ENCODE results near the gene GABRG3.

GABRG3 gene

DNA sequence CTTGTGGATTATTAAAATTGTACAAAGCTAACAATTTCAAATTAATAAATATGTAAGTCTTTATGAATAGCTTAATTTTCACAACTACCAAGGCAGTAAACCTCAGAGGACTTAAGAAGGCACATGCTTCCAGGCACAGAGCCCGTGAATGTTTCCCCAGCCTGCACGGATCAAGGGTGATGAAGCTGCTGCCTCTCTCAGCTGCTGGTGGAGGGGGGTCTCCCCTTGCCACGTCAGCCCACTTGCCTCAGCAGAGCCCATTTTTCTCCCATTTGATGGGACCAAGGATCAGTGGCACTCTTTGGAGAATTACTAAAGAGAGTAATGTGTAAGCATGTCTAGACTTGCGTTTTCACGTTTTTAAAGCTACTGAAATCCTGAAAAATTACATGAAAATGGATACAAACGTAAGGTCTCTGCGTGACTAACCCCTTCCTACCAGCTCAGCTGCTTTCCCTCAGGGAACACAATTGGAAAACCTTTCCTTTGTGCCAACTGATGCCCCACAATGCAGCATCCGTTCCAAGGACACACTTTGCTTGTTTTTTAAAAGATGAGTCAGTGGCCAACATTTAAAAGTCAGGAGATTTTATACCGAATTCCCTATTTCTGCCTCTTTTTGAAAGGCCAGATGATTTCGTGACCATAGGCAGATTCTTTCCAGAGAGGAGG, 494.1 kb downstream of the GABRG3 start:
- DNase-seq (ENCODE audit: low read depth in 3 of 3): no peak

DNA sequence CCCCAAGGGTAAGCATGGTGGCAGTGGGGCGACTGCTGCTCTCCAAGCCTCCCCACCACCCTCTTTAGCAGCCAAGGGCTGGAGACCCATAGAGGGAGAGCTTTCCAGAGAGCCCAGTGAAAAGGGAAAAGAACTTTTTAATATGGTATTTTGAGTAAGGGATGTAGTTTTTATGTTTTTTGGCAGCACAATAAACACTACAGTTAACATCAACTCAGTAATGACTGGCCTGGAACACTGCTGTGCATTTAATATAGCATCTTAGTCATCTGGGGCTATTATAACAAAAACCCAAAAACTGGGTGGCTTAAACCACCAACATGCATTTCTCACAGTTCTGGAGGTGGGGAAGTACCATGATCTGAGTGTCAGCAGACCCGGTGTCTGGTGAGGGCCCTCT, 495.8 kb downstream of the GABRG3 start:
- no peak for DNase-seq (ENCODE audit: low read depth in 3 of 3)

DNA sequence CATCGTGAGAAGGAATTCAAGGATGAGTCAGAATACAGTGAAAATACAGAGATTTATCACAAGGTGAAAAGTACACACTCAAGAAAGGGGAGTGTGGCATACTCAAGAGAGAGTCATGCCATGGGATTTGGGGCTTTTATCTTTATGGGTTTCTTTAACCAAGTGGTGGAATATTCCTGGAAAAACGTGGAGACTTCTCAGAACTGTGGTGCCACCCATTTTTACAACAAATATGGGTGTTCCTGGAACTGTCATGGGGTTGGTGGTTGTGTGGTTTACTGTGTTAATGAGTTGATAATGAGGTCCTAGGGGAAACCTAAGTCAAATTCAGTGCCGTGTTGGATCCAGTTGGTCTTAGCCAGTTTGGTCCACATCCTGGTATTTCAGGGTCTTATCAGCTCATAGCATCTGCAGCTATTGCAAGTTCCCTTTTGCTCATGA, 497.2 kb downstream of the GABRG3 start:
- DNase-seq (ENCODE audit: low read depth in 3 of 3): no peak

DNA sequence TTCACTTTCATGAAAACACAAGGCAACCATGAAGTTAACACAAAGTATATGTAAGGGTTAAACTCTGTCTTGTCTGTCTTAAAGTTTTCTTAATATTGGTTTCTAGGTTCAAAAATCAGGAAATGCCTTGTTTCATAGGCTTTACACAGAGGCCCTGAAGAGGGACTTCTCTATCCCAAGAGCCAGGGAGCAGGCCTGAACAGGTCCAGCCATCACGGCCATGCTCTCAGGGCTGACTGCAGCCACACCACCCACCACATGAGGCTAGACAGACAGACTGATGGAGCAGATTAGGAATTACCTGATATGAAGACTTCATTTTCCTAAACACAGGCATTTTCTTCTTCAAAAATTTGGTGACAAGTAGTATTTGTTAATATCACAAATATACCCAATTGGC, 502.9 kb downstream of the GABRG3 start:
- DNase-seq (ENCODE audit: low read depth in 3 of 3): no peak

DNA sequence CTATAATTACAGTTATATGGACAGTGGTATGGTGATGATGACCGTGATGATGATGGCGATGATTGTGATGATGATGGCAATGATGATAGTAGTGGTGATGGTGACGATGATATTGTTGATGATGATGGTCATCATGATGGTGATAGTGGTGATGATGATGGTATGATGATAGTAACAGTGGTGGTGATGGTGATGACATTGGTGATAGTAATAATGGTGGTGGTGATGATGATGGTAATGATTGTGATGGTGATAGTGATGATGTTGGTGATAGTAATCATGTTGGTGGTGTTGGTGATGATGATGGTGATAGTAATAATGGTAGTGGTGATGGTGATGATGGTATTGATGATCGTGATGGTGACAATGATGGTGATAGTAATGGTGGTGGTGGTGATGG, 504.4 kb downstream of the GABRG3 start:
- no peak for DNase-seq (ENCODE audit: low read depth in 3 of 3)

DNA sequence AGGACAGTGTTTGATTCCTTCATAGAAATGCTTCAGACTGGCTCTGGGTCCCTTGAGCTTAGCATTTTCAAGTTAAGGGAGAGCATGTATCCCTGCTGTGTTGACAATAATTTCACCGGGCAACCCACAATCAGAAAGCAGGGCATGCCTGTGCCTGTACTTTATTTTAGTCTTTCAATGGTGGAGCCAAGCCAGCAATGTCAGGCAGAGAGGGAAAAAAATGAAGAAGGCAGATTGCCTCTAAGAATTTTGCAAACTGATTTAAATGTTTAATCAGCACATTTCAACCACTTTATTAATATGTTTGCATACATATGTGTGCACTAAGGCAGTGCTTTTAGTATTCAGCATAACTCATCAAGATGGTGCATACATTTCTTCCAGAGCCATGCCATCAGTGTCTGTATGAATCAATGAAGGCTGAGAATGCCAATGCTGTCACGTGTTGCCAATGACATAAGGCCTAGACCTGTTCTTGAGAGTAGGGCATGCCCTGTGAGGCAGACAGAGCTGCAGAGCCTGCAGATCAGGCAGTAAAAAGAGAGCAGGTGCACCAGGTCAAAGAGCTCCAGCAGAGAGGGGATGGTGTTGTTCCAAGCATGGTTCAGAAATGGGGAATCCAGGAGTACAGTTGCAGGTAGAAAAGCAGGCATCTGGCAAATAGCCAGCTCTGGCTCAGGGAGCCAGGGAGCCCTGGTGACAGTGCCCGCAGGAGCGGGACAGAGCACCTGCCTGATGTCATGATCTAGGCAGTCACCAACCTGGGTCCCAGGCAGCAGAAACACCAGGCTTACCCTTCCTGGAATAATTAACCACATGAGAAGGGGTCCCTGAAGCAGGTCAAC, 508.5 kb downstream of the GABRG3 start:
- DNase-seq (ENCODE audit: low read depth in 3 of 3): no peak

DNA sequence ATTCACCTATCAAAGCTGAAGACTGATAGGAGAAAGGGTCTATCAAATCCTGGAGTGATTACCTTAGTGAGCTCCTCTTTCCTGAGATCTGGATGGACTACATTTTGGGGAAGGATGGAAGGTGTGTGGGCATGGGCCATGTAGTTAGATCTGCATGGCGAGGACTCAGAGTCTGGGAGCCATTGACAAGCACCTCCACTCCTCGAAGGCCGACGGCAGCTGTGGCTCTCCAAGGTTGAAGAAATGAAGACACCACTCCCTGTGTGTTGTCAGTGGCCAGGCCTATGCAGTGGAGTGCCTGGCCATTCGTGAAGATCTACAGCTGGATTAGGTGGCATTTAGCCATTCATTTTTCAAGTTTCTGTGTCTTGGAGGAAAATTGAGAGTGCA, 509.2 kb downstream of the GABRG3 start:
- no peak for DNase-seq (ENCODE audit: low read depth in 3 of 3)

DNA sequence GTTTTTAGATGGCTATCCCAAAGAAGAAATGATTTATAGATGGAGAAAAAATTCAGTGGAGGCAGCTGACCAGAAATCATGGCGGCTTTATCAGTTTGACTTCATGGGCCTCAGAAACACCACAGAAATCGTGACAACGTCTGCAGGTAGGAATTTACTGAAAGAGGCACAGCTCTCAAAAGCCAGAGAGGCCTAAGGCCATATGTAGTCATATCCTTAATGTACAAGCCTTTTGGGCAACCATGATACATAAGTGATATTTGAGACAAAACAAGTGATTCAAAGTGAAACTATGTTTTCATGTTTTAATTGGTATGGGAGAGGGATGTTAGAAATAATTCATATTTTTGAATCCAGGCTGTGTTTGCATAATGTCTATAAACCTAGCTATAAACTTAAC, 509.7 kb downstream of the GABRG3 start:
- no peak for DNase-seq (ENCODE audit: low read depth in 3 of 3)

DNA sequence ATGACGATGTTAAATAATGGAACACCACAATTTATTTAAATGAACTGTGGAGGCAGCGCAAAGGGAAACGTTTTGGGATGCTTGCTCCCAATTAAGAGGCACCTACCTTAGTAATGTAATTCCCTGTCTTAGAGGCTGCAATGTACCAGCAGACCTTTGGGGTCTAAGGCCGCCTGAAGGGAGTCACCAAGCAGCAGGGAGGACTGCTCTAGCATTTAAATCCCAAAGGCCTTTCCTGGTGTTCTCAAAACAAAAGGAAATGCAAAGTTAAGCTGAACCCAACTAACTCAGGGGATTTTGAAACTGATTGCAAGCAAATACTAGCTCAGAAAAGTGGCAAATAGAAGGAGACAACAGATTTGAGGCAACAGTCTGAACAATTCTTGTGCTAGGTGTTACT, 510.8 kb downstream of the GABRG3 start:
- no peak for DNase-seq (ENCODE audit: low read depth in 3 of 3)

DNA sequence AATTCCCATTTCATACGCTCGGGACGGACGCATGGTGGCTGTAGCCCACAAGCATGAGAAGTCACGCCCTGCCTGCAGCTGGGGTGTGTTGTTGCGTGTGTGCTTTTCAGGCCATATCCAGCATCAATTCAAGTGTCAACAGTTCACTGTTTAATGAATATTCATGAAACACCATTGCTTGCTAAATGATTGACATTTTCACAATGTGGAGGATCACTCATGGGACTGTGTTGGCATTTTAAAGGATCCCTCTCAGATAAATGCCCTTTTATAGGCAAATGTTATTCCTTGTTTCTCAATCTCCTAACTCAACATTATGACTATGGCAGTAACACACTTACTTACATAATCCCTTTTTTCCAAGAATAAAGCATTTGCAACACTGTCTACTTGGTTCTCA, 511.3 kb downstream of the GABRG3 start:
- no peak for DNase-seq (ENCODE audit: low read depth in 3 of 3)

DNA sequence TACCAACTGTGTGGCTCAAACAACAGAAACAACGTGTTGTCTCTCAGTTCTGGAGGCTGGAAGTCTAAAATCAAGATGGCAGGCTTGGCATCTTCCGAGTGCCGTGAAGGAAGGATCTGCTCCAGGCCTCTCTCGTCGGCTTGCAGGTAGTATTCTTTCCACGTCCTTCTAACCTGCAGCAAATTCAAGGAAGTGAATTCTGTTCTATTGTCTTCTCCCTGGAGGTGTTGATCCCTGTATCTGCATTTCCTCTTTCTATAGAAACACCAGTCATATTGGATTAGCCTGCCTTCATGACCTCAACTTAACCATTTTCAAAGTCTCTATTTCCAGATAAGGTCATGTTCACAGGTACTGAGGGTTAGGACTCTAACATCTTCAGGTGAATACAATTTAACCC, 512.1 kb downstream of the GABRG3 start:
- DNase-seq (ENCODE audit: low read depth in 3 of 3): no peak

DNA sequence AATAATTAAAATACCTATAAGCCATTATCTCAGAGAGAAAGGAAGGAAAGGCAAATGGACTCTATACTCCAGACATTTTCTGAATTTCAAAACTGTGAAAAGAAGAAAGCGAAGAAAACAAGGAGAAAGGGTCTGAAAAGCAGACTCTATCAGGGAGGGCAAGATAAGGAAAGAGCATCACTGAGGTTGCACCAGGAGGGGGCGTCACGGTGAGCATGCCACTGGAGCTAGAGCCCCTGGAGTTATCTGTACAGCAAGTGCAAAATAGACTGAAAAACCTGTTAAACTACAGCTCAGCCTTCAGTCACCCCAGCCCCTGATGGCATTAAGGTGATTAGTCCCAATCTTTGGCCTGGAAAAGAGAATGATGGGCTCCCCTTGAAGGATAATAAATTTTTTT, 514.3 kb downstream of the GABRG3 start:
- DNase-seq (ENCODE audit: low read depth in 3 of 3): no peak

DNA sequence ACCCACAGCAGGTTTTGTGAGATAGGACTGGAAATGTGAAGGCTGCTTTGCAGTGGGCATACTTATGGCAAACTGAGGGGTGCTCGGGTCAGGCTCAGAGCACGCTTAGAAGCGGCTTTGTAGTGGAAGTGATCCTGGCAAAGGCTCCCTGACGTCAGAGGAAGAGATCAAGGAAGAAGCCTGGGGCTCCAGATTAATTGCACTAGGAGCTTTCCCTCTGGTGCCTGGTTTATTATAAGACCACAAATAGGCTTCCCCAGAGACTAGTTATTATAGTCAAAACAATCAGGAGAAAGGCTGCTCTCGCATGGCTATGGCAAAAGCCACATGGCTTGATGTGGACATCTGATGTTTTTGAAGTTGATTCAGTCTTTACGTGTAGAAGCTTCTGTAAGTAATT, 515.1 kb downstream of the GABRG3 start:
- no peak for DNase-seq (ENCODE audit: low read depth in 3 of 3)

DNA sequence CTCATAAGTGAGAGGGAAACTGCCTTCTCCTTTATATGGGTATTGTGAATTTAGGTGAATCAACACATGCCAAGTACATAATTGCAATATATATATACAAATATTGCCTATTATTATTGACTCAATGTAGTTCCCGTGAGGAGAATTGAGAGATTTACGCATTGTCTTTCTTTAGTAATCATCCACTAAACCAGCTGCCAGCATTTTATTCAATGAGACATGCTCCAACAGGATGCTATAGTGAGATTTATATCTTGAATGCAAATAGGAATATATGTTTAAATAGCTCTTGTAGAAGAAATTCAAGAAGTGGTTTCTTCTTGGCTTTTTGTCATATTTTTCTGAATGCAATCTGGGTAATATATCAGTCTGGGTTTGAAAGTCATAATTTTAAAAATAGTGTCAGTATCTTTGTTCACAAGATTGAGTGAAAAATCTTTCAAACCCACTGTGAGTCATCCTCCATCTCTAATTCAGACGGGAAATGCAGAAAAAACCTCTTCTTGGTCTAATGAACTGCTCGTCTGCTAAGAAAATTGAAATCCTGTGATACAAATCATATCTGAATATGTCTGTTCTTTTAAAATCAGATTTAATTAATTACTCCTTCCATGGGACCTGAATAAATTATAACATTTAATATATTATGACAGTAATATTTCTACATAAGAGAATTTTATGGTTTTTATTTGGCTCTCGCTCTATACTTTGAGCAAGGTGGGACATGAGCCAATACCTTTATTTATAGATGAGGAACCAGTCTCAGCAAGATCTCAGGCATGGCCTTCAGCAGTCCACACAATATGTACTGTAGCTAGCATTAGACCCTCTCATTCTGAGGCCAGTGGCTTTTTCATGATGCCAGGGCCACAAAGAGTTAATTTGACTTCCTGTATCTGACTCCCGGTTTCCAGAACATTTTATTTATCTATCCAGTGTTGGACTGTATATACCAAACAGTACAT, 516.0 kb downstream of the GABRG3 start:
- DNase-seq (ENCODE audit: low read depth in 3 of 3): no peak

DNA sequence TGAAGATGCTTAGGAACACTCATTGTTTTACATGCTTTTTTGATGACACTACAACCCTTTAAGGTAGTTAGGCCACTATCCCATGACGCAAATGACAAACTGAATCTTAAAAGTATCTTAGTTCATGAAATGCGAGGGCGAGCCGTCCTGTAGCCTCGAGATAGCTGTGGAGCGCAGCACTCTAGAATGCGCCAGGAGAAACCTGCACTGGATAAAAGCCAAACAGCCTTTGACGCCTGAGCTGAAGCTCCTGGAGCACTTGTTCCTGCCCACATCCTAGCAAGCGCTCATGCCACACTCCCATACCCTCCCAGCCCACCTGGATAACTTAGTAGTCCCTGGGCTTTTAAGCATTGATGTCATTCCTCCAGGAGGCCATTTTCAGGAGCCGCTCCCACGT, 516.9 kb downstream of the GABRG3 start:
- no peak for DNase-seq (ENCODE audit: low read depth in 3 of 3)

DNA sequence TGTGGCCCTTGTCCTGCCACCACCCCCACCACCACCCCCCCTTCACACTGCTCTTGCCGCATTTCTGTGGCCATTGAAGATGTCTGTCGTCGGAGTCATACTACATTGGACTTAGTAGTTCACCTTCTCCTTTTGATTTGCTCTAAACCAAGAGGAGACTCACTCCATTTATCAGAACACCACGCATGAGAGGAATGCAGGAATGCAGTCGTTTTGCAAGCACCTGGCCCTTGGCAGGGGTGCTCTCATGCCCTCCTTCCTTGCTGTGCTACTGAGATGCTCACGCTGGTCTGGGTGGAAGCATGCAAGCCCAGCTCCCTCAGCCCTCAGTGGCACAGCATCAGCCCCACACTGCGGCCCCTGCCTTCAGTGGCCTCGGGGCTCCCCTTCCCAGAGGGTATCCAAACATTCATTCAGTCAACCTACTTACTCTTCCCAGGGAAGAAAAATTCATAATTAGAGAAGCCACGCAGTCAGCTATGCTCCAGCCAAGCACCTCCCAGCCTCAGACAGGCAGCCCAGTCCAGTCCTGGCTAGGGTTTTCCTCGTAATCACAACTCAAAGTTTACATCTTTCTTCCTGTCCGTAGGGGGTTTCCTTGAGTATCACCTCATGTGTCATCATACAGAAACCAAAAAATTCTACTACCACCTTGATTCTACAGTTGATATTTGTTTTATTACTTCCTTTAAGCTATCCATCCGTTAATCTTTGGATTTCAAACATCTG, 520.0 kb downstream of the GABRG3 start:
- DNase-seq (ENCODE audit: low read depth in 3 of 3): no peak

DNA sequence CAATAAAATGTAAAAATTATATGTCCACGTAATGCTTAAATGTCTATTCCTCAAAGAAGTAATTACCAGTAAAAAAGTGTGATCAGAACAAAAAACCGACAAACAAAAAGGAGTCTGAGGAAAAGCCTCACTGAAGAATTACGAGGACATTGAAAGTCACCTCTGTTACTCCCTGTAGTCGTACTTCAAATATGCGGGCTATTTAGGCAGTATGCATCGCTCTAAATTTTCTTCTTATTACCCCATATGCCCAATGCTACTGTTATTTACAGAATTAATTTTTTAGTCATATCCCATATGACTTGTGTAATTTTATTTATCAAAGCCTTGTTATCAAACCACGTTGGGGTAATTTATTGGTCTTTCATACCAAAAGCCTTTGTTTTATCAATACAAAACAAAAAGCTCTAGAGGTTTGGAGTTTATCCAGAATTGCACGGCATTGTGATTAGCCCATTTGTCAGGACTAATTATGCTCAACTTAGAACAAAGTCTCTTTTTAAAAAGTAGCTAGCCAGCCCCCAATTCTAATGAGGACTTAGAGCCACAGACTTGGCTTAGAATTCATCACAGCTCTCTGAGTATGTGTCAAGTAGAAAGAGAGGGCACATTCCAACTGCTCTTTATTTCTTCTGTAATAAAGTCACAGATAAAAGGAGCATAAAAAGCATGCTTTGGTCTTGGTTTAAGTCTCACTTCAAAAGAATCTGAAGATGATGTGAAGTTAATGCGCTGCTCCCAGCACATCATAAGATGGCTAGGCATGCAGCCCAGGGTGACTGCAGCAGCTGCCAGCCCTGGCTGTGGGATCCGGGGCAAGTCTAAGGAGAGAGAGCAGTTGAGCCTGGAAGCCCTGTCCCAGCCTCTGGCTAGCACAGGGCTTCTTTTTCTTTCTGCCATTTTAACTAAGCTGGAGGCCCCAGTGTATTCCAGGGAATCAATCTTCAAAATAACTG, 521.0 kb downstream of the GABRG3 start:
- DNase-seq (ENCODE audit: low read depth in 3 of 3): no peak

DNA sequence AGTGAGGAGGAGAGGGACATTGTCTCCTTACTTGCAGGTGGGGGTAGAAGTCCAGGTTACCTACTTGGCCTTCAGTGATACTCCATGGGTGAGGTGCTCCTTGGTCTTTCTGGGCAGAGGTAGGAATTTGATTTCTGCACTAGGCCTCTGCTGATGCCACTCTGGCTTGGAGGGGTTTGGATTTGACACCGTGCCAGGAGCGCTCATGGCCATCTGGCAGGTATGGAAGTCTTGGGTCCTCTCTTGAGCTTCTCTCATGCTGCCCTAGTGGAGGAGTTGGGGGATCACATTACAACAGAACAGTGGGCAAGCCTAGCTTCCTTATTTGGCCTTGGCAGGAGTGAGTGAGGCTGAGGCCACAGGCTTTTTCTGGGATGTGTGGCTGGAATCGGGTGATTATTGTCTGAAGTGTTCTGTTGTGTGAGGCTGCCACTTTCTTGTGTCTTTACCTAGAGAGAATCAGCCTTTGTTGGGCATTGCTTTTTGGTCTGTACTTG, 525.0 kb downstream of the GABRG3 start:
- DNase-seq (ENCODE audit: low read depth in 3 of 3): no peak

DNA sequence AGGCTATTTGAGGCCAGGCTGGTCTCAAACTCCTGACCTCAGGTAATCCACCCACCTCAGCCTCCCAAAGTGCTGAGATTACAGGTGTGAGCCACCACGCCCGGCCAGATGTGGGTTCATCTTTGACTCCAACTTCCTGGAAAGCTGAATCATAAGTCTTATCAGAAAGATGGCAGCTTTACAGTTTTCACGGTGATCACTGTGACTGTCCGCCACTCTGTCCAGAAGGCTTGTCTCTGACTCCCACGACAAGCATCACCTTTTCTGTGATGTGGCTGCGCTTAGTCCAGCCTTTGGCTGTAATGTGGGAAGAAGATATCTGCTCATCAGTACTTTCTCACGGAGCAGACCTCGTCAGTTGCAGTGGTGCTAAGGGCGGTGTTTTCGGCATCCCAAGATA, 527.7 kb downstream of the GABRG3 start:
- no peak for DNase-seq (ENCODE audit: low read depth in 3 of 3)

DNA sequence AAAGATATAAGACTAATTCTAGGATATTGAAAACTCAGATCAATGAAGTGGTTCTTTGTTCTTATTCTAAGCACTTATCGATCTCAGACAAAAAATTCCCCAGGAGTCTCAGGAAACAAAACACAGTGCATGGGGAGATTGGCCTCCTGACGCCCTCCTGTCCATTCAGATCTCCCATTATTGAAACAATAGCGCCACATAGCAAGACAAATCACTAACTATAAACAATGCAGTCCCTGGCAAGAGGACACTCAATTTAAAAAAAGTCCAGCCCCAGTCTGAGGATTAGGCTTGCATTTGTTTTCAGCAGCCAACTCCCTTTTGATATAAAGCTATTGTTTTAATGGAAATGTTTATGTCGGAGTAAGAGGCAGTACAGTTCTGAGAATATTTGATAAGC, 528.2 kb downstream of the GABRG3 start:
- no peak for DNase-seq (ENCODE audit: low read depth in 3 of 3)

Data from stimulated activated CD4-positive, alpha-beta T cell treated with anti-CD3 and anti-CD28 coated beads, TNF-alpha, amount 100 ng/mL, for 48 hours (primary cell).